GM21723 (cell line): ENCODE results near the gene SCNN1B.
"Not testable (repeated sequence)": the region's sequence is repeated elsewhere in the genome, so short reads cannot be mapped to it uniquely, and the experiment has no call there.

ENCODE experiments used
- ATAC-seq: cut with Tn5 transposase; IDR thresholded peaks from one replicate; pipeline ENCODE4 v1.9.1; 2021; ENCODE audit warnings: mild to moderate bottlenecking, moderate library complexity; ENCODE audit not compliant: unreplicated experiment

The SCNN1B gene

DNA sequence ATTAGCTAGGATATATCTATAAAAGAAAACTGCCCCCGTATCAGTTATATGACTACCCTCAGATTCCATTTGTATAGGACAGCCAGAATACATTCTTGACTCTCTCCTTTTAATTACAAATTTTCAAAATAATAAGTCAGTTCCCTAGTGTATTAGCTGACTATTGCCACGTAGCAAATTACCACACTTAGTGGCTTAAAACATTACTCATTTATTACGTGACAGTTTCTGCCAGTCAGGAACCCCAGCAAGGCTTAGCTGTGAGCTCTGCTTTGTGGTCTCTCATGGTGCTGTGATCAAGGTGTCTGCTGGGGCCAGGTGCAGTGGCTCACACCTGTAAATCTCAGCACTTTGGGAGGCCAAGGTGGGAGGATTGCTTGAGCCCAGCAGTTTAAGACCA lies 13.9 kb upstream of the SCNN1B start:
- no peak for ATAC-seq

DNA sequence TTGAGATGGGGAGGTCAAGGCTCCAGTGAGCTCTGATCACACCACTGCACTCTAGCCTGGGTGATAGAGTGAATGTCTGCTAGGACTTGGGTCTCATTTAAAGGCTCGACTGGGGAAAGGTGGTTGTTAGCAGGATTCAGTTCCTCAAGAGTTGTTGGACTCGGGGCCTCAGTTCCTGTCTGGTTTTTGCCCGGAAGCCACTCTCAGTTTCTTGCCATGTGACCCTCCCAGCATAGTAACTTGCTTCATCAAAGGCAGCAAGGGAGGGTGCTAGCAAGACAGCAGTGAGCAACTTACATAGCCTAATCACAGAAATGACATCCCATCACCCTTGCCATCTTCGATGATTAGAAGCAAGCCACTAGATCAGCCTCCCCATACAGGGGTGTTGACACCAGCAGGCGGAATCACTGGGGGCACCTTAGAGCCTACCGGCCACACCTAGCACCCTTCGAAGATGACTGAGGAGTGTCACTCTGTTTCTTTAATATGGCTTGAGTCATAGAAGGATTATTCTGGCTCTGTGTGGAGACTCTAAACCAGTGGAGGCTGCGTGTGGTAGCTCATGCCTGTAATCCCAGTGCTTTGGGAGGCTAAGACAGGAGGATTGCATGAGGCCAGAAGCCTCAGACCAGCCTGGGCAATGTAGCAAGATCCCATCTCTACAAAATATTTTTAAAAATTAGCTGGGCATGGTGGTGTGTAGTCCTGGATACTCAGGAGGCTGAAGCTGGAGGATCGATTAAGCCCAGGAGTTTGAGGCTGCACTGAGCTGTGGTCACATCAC lies 13.2 kb upstream of the SCNN1B start:
- ATAC-seq, result no peak

GRCh38 chr16:23290189-23291062 lies 11.7 kb upstream of the SCNN1B start:
- ATAC-seq, result no peak

- ATAC-seq, result peak; percentile 65
Observed at GRCh38 chr16:23293016-23293415, 9.1 kb upstream of the SCNN1B start.

DNA sequence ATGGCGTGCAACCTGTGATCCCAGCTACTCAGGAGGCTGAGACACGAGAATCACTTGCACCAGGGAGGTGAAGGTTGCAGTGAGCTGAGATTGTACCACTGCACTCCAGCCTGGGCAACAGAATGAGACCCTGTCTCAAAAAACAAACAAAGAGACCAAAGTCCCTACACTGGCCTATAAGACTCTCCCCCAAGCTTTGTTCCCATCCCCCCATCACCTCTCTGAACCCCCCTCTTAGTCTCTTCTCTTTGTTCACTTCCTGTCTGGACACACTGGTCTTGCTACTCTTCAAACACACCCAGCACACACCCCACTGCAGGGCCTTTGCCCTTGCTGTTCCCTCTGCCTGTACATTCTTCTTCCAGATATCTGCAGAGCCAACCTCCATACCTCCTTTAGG lies 7.8 kb upstream of the SCNN1B start:
- ATAC-seq, result no peak

DNA sequence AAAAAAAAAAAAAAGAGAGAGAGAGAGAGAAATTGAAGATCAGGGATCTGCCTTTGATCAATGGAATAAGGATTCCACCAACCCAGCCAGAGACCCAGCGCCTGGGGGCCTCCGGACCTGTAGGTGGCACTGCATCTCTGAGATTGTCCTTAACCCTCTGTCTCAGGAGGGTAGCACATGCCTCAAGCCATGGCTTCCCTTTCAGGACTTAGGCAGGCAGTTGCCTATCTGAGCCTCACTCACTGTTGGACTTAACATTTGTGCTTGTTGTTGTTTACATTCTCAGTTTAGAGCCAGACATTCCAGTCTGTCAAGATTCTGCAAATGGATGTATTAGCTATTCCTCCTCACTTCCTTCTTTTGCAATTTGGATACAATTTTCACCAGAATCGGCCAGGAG lies 5.1 kb upstream of the SCNN1B start:
- no peak for ATAC-seq

DNA sequence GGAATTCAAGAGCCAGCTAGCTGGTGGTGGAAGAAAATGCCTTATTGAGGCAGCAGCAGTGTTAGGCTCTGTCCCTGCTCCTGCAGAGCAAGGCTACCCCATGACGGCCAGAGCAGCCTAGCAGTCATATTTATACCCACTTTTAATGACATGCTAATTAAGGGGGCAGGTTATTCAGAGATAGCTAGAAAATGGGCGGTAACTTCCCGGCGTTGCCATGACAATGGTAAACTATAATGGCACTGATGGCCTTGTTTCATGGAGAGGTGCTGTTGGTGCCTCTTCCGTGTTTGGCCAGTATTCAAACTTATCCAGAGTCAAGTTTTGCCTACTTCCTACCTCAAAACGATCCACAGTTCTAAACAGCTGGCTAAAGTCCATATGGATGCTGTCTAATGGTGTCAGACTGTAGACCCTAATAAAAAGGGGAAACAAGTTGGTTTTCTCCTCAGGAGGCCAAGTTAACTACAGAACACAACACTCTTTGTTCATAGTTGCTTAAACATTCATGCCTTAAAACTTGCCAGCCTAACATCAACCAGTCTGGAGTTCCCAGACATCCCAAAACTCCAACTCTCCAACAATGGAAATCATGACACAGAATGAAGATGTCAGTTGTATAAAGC lies 3.7 kb upstream of the SCNN1B start:
- no peak for ATAC-seq

DNA sequence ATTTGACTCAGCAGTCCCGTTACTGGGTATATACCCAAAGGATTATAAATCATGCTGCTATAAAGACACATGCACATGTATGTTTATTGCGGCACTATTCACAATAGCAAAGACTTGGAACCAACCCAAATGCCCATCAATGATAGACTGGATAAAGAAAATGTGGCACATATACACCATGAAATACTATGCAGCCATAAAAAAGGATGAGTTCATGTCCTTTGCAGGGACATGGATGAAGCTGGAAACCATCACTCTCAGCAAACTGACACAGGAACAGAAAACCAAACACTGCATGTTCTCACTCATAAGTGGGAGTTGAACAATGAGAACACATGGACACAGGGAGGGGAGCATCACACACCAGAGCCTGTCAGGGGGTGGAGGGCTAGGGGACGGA lies 2.3 kb upstream of the SCNN1B start:
- ATAC-seq, result not testable (repeated sequence)

DNA sequence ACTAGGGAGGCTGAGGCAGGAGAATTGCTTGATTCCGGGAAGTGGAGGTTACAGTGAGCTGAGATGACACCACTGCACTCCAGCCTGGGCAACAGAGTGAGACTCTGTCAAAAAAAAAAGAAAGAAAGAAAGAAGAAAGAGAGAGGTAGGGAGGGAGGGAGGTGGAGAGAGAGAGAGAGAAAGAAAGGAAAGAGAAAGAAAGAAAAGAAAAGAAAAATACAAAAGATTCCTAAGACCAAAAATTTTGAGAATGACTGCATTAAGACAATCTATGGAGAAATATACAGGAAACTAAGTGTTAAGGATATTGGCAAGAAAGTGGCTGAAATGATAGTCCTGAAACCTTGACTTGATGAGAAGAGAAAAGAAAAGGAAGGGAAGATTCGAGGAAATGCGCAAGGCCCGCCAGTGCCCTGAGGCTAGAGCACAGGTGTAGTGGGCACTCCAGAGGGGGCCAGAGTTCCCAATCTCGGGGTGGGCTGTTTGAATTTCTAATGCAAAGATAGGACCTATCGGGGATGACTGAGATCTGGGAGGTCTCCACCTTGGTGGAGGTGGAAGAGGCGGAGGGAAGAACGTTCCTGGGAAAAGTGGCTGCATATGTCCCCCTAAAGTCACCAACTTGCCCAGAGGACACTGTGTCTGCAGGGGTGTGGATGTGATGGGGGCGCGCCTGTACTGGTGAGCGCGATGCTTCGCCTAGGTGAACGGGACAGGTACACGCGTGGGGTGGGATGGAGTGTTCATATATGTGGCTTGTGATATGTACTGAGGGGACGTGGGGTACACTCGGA lies 654 bp upstream of the SCNN1B start:
- no peak for ATAC-seq

GRCh38 chr16:23303685-23304084 lies 1.6 kb downstream of the SCNN1B start:
- no peak for ATAC-seq

GRCh38 chr16:23304620-23305019 lies 2.5 kb downstream of the SCNN1B start:
- no peak for ATAC-seq

GRCh38 chr16:23306199-23307100 lies 4.3 kb downstream of the SCNN1B start:
- ATAC-seq, result no peak

DNA sequence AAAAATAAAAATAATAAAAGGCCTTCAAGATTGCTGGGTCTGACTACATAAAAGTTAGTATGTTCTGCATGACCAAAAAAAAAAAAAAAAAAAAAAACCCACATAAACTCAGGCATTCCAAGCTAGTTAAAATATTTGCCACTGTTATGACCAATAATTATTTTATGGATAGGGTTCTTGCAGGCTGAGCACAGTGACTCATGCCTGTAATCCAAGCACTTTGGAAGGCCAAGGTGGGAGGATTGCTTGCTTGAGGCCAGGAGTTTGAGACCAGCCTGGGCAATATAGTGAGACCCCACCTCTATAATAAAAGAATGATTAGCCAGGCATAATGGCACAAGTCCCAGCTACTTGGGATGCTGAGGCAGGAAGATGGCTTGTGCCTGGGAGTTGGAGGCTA lies 8.1 kb downstream of the SCNN1B start:
- ATAC-seq, result no peak

DNA sequence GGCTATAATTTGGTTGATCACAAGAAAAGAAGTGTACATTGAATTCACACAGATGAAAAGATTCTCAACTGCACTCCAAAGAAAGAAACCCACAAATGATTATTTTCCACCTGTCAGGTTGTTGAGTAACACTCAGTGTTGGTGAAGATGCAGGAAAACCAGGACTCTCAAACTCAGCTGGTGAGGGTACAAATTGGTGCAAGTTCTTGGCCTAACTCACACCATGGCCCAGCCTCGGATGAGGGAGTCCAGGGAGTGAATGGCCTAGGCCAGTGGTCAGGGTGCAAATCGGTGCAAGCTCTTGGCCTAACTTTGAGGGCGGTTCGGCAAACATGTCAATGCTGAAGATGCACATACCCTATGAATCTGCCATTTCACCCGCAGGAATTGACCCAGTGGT lies 8.6 kb downstream of the SCNN1B start:
- no peak for ATAC-seq

DNA sequence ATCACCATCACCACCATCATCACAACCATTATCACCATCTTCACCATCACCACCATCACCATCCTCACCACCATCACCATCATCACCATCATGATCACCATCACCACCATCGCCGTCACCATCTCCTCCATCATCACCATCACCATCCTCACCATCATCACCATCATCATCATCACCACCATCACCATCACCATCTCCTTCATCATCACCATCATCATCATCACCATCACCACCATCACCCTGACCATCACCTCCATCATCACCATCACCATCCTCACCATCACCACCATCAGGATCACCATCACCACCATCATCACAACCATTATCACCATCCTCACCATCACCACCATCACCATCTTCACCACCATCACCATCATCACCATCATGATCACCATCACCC lies 14.1 kb downstream of the SCNN1B start:
- ATAC-seq, result no peak

- no peak for ATAC-seq
Observed at GRCh38 chr16:23316634-23317265, 14.6 kb downstream of the SCNN1B start.

DNA sequence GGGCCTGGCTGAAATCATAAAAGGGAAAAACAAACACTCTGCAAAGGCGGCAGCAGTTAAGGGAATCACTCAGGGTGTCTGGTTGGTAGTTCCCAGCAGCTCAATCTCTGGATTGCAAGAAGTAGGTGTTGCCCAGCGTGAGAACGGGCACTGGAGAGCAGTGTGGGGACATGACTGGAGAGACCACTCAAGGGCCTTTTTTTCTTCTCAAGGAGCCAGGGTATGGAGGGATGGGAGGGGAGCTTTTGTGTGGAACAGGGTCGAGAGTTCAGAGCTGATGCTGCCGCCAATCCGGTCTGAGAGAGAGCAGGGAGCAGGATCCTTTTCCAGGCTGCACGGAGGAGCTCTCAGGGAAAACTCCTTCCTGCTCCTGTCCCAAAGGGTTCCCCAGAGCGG lies 15.2 kb downstream of the SCNN1B start:
- no peak for ATAC-seq

- ATAC-seq, result no peak
Observed at GRCh38 chr16:23317751-23318150, 15.6 kb downstream of the SCNN1B start.

DNA sequence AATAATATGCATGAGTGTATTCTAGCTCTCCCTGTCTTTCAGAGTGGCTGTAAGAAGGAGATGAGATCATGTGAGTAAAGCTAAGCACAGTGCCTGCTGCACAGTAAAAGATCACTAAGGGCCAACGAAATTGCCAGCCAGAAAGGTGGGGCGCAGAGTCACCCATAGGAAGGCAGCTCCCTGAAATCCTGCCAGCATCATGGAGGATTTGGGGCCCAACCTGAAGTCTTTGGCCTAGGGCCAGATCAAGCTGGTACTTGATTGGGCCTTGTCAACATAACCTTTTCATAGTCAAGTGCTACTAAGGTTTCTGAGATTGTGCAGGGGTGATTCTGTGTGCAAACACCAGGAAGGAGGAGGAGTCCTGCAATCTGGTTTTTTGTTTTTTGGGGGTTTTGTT lies 16.5 kb downstream of the SCNN1B start:
- ATAC-seq, result no peak
